Fibroblast of mammary gland (primary cell): ENCODE results near the gene CSMD2.
"Not testable (repeated sequence)": the region's sequence is repeated elsewhere in the genome, so short reads cannot be mapped to it uniquely, and the experiment has no call there.

ENCODE experiments used
- DNase-seq: peaks from one replicate; pipeline ENCODE4 v3.0.0-alpha.2; 2010; ENCODE audit warnings: low read depth
- H3K4me3 ChIP-seq: 2 replicates; pipeline ENCODE4 v1.5.1; 2011; ENCODE audit warnings: low read depth, mild to moderate bottlenecking, low read length, moderate library complexity; ENCODE audit not compliant: control insufficient read depth
- TF ChIP-seq, protein P1 (sequence below): conservative IDR thresholded peaks from 2 replicates; pipeline ENCODE4 v1.5.1; 2011; ENCODE audit warnings: low read depth, low read length, inconsistent platforms; ENCODE audit not compliant: control insufficient read depth, insufficient read depth

The CSMD2 gene

GRCh38 chr1:34188418-34188817 lies 23.4 kb upstream of the CSMD2 start:
- no peak overlapping the region for H3K4me3 ChIP-seq
- TF ChIP-seq, protein P1, sequence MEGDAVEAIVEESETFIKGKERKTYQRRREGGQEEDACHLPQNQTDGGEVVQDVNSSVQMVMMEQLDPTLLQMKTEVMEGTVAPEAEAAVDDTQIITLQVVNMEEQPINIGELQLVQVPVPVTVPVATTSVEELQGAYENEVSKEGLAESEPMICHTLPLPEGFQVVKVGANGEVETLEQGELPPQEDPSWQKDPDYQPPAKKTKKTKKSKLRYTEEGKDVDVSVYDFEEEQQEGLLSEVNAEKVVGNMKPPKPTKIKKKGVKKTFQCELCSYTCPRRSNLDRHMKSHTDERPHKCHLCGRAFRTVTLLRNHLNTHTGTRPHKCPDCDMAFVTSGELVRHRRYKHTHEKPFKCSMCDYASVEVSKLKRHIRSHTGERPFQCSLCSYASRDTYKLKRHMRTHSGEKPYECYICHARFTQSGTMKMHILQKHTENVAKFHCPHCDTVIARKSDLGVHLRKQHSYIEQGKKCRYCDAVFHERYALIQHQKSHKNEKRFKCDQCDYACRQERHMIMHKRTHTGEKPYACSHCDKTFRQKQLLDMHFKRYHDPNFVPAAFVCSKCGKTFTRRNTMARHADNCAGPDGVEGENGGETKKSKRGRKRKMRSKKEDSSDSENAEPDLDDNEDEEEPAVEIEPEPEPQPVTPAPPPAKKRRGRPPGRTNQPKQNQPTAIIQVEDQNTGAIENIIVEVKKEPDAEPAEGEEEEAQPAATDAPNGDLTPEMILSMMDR = no peak
- DNase-seq = no peak

DNA sequence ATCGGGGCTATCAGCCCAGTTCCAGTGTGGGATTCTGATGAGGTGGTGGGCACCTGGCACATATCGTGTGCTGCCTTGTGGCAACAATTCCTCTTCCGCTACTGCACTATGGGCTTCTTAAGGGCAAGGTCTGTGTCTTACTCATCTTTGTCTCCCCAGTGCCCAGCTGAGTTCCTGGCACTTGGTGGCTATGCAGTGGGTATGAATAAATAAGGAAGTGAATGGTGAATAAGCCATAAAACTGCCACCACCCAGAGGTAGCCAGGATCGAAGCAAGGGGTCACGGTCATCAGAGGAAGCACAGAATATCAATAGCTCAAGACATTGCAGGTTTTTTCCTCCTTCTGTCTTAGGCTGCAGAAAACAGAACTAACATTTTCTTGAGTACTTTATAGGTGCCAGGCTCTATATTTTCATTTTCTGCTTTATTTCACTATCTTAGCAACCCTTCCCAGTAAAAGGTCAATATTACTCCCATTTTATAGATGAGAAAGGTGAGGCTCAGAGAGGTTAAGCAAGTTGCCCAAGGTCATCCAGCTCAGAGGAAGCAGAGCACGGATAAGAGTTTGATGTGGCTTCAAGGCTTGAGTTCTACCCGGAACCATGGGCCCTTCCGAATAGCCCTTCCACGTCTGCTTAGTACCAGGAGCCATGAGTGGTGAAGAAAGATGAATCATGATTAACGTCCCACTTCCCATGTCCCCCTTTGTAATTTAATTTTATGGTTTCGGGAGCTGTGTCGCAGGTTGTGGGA lies 21.9 kb upstream of the CSMD2 start:
- DNase-seq = no peak
- H3K4me3 ChIP-seq = no peak overlapping the region
- TF ChIP-seq, protein P1 = no peak

- not testable (repeated sequence) for H3K4me3 ChIP-seq, DNase-seq
Observed at GRCh38 chr1:34183381-34183780, 18.4 kb upstream of the CSMD2 start.

DNA sequence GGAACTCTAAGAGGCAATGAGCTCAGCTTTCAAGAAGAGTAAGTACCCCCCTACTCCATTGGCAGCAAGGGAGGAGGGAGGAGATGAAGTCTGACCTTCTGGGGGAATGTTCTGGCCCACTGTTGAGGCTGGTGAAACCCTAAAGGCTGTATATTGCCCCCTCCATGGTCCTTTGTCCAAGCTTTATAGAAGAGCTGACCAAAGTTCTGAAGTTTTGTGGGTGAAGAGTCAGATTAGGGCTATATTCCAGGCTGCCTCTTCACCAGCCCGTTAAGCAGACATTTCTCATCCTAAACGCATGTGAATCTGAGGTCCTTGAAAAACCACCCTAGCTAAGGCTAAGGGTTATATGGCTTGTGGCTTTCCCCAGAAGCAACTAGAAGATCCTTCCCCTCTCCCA lies 13.0 kb upstream of the CSMD2 start:
- no peak for DNase-seq
- TF ChIP-seq, protein P1 = no peak
- no peak overlapping the region for H3K4me3 ChIP-seq

GRCh38 chr1:34176830-34177603 lies 12.0 kb upstream of the CSMD2 start, which contains the start of gene C1orf94:
C1orf94 (plus strand) TSS chr1:34176907; CDS start chr1:34177790, 883 bp downstream.
- no peak for DNase-seq
- TF ChIP-seq, protein P1 = no peak
- H3K4me3 ChIP-seq = no peak within 1 kb of the TSS

GRCh38 chr1:34175744-34176143 lies 10.7 kb upstream of the CSMD2 start:
- TF ChIP-seq, protein P1 = no peak
- no peak overlapping the region for H3K4me3 ChIP-seq
- DNase-seq = no peak

DNA sequence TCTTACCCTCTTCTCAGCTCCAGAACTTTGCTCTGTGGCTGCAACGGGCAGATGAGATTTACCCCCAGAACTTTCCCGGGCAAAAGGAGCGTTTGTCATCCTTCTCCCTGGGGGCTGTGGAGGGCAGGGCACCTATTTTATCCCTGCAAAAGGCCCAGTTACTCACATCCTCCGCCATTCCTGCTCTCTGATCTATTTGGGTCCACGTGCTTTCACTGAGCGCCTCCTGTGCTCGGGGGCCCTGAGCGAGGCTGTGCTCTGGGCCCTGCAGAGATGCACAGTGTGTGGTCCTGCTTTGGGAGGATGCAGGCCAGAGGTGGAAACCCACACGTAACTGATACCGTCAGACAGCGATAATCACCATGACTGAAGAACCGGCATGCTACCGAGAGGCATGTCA lies 2.4 kb upstream of the CSMD2 start:
- TF ChIP-seq, protein P1 = no peak
- no peak for DNase-seq
- H3K4me3 ChIP-seq = no peak overlapping the region
